Activated naive CD8-positive, alpha-beta T cell treated with anti-CD3 and anti-CD28 coated beads for 36 hours (primary cell): ENCODE measurements around the gene TACR2. TPM values are rescaled to one million over a fixed set of nuclear protein-coding genes. Genes with fewer than 3 reads are reported as not detected.
A peak's percentile ranks its signal among the peaks of the same experiment; 100 is the strongest.

ENCODE experiments used
- DNase-seq: peaks from one replicate; pipeline ENCODE4 v3.0.0; 2021
- H3K27ac Mint-ChIP-seq: one replicate; pipeline ENCODE4 v1.8.0; 2022; ENCODE audit warnings: mild to moderate bottlenecking, moderate library complexity, mixed read lengths
- H3K27me3 Mint-ChIP-seq: one replicate; pipeline ENCODE4 v1.8.0; 2022; ENCODE audit warnings: mild to moderate bottlenecking, mixed read lengths
- H3K36me3 Mint-ChIP-seq: one replicate; pipeline ENCODE4 v1.8.0; 2021; ENCODE audit warnings: mild to moderate bottlenecking, mixed read lengths
- H3K4me1 Mint-ChIP-seq: one replicate; pipeline ENCODE4 v1.8.0; 2021; ENCODE audit warnings: mixed read lengths
- H3K4me3 Mint-ChIP-seq: one replicate; pipeline ENCODE4 v1.8.0; 2022; ENCODE audit warnings: mild to moderate bottlenecking, moderate library complexity, mixed read lengths
- H3K9me3 Mint-ChIP-seq: one replicate; pipeline ENCODE4 v1.8.0; 2022; ENCODE audit warnings: mixed read lengths
- total RNA-seq, 2 experiments: library from RNA; stranded (reverse); gene quantifications; one replicate each; pipeline ENCODE4 v1.2.3, GENCODE V29; 2021

The TACR2 gene
- total RNA-seq, 2 experiments from 2014 or later = not detected

GRCh38 chr10:69415951-69416350 is 767 bp downstream of the TACR2 start:
- no peaks in the 10 kb centered on the region for H3K27me3 Mint-ChIP-seq
- H3K36me3 Mint-ChIP-seq = no peaks in the 10 kb centered on the region
- no peak overlapping the region for H3K4me3 Mint-ChIP-seq
- no peaks in the 10 kb centered on the region for H3K9me3 Mint-ChIP-seq
- H3K4me1 Mint-ChIP-seq = peaks cover 2% of the 10 kb centered on the region
- H3K27ac Mint-ChIP-seq = no peak overlapping the region
- DNase-seq = no peak

GRCh38 chr10:69415049-69415448 is 1.7 kb downstream of the TACR2 start:
- H3K27ac Mint-ChIP-seq = no peak overlapping the region
- H3K4me1 Mint-ChIP-seq = peaks cover 2% of the 10 kb centered on the region
- no peak overlapping the region for H3K4me3 Mint-ChIP-seq
- no peaks in the 10 kb centered on the region for H3K36me3 Mint-ChIP-seq
- H3K9me3 Mint-ChIP-seq = no peaks in the 10 kb centered on the region
- H3K27me3 Mint-ChIP-seq = no peaks in the 10 kb centered on the region
- DNase-seq = no peak

GRCh38 chr10:69414036-69415018 is 2.4 kb downstream of the TACR2 start:
- Mint-ChIP-seq H3K4me3 (no peak overlapping the region), H3K9me3 (no peaks in the 10 kb centered on the region), H3K36me3 (no peaks in the 10 kb centered on the region), H3K4me1 (peaks cover 3% of the 10 kb centered on the region), H3K27ac (no peak overlapping the region), H3K27me3 (no peaks in the 10 kb centered on the region)
- no peak for DNase-seq

GRCh38 chr10:69413221-69413865 is 3.4 kb downstream of the TACR2 start:
- no peak overlapping the region for H3K27ac Mint-ChIP-seq
- no peaks in the 10 kb centered on the region for H3K27me3 Mint-ChIP-seq
- H3K36me3 Mint-ChIP-seq = no peaks in the 10 kb centered on the region
- H3K4me3 Mint-ChIP-seq = no peak overlapping the region
- DNase-seq = peak; percentile 32
- no peaks in the 10 kb centered on the region for H3K9me3 Mint-ChIP-seq
- peaks cover 7% of the 10 kb centered on the region for H3K4me1 Mint-ChIP-seq

GRCh38 chr10:69412232-69412790 is 4.4 kb downstream of the TACR2 start:
- Mint-ChIP-seq H3K4me1 (peaks cover 10% of the 10 kb centered on the region), H3K27me3 (no peaks in the 10 kb centered on the region), H3K9me3 (no peaks in the 10 kb centered on the region), H3K27ac (no peak overlapping the region), H3K4me3 (no peak overlapping the region), H3K36me3 (no peaks in the 10 kb centered on the region)
- no peak for DNase-seq

GRCh38 chr10:69411476-69411875 is 5.2 kb downstream of the TACR2 start:
- no peaks in the 10 kb centered on the region for H3K27me3 Mint-ChIP-seq
- no peak for DNase-seq
- H3K9me3 Mint-ChIP-seq = no peaks in the 10 kb centered on the region
- peaks cover 2% of the 10 kb centered on the region for H3K36me3 Mint-ChIP-seq
- H3K4me1 Mint-ChIP-seq = peaks cover 13% of the 10 kb centered on the region
- no peak overlapping the region for H3K27ac Mint-ChIP-seq
- no peak overlapping the region for H3K4me3 Mint-ChIP-seq

GRCh38 chr10:69410487-69410886 is 6.2 kb downstream of the TACR2 start:
- Mint-ChIP-seq H3K4me3 (no peak overlapping the region), H3K36me3 (peaks cover 2% of the 10 kb centered on the region), H3K27ac (no peak overlapping the region), H3K9me3 (no peaks in the 10 kb centered on the region), H3K27me3 (no peaks in the 10 kb centered on the region), H3K4me1 (peaks cover 14% of the 10 kb centered on the region)
- DNase-seq = no peak

- no peaks in the 10 kb centered on the region for H3K27me3 Mint-ChIP-seq
- H3K4me1 Mint-ChIP-seq = peaks cover 14% of the 10 kb centered on the region
- DNase-seq = no peak
- peaks cover 2% of the 10 kb centered on the region for H3K36me3 Mint-ChIP-seq
- no peak overlapping the region for H3K27ac Mint-ChIP-seq
- no peak overlapping the region for H3K4me3 Mint-ChIP-seq
- H3K9me3 Mint-ChIP-seq = no peaks in the 10 kb centered on the region
Observed at GRCh38 chr10:69409968-69410367, 6.8 kb downstream of the TACR2 start.

GRCh38 chr10:69409176-69409495 is 7.6 kb downstream of the TACR2 start:
- H3K4me3 Mint-ChIP-seq = no peak overlapping the region

GRCh38 chr10:69408318-69409175 is 8.2 kb downstream of the TACR2 start:
- no peaks in the 10 kb centered on the region for H3K9me3 Mint-ChIP-seq
- H3K36me3 Mint-ChIP-seq = peaks cover 6% of the 10 kb centered on the region
- peaks cover 14% of the 10 kb centered on the region for H3K4me1 Mint-ChIP-seq
- peak overlapping the region; percentile 48 for H3K4me3 Mint-ChIP-seq
- DNase-seq = peak; percentile 88
- peak overlapping the region; percentile 74 for H3K27ac Mint-ChIP-seq
- no peaks in the 10 kb centered on the region for H3K27me3 Mint-ChIP-seq

More at GRCh38 chr10:69409176-69409495, 7.6 kb downstream of the TACR2 start:
- Mint-ChIP-seq H3K36me3 (peaks cover 2% of the 10 kb centered on the region), H3K9me3 (no peaks in the 10 kb centered on the region), H3K4me1 (peaks cover 14% of the 10 kb centered on the region), H3K27me3 (no peaks in the 10 kb centered on the region), H3K27ac (peak overlapping the region; percentile 74)
- no peak for DNase-seq

GRCh38 chr10:69407621-69408301 is 9.0 kb downstream of the TACR2 start:
- H3K36me3 Mint-ChIP-seq = peaks cover 13% of the 10 kb centered on the region
- H3K27me3 Mint-ChIP-seq = no peaks in the 10 kb centered on the region
- no peak overlapping the region for H3K4me3 Mint-ChIP-seq
- H3K27ac Mint-ChIP-seq = no peak overlapping the region
- no peak for DNase-seq
- no peaks in the 10 kb centered on the region for H3K9me3 Mint-ChIP-seq
- peaks cover 12% of the 10 kb centered on the region for H3K4me1 Mint-ChIP-seq

- Mint-ChIP-seq H3K27ac (peak overlapping the region; percentile 13), H3K4me1 (peaks cover 12% of the 10 kb centered on the region), H3K9me3 (no peaks in the 10 kb centered on the region), H3K36me3 (peaks cover 19% of the 10 kb centered on the region), H3K4me3 (no peak overlapping the region), H3K27me3 (no peaks in the 10 kb centered on the region)
- no peak for DNase-seq
Observed at GRCh38 chr10:69406816-69407580, 9.7 kb downstream of the TACR2 start.

- peaks cover 12% of the 10 kb centered on the region for H3K4me1 Mint-ChIP-seq
- no peaks in the 10 kb centered on the region for H3K27me3 Mint-ChIP-seq
- H3K9me3 Mint-ChIP-seq = no peaks in the 10 kb centered on the region
- H3K4me3 Mint-ChIP-seq = no peak overlapping the region
- H3K36me3 Mint-ChIP-seq = peaks cover 25% of the 10 kb centered on the region
- peak overlapping the region; percentile 36 for H3K27ac Mint-ChIP-seq
- no peak for DNase-seq
Observed at GRCh38 chr10:69406302-69406811, 10.4 kb downstream of the TACR2 start.
